B cell (primary cell): ENCODE results near the gene FIZ1.

Experiments used
- CTCF ChIP-seq: fragments of 200-600 bp; IDR thresholded peaks from one replicate; pipeline ENCODE4 v1.8.0; 2022; ENCODE audit warnings: antibody characterized with exemption, mild to moderate bottlenecking
- EZH2 ChIP-seq: IDR thresholded peaks from 2 replicates; pipeline ENCODE4 v1.6.1; 2012; ENCODE audit warnings: borderline replicate concordance, low read depth, mild to moderate bottlenecking, moderate library complexity, low read length; ENCODE audit not compliant: insufficient read depth, poor library complexity, severe bottlenecking

- TF ChIP-seq CTCF (peak; percentile 62), EZH2 (no peak)
Observed at GRCh38 chr19:55638864-55639359, 39.6 kb upstream of the FIZ1 start.
